Activated CD4-positive, alpha-beta T cell treated with anti-CD3 and anti-CD28 coated beads, Interleukin-2, amount 50 U/mL, for 4 hours (primary cell): ENCODE data around the gene GTF2IRD1.
"Not testable (repeated sequence)": the region's sequence is repeated elsewhere in the genome, so short reads cannot be mapped to it uniquely, and the experiment has no call there.

ENCODE experiments used
- DNase-seq, 2 experiments: peaks; one replicate each; pipeline ENCODE4 v3.0.0-alpha.2; 2020

GTF2IRD1 gene

GRCh38 chr7:74606909-74607510, 153.3 kb downstream of the GTF2IRD1 start:
- DNase-seq, result no peak

- DNase-seq, result no peak
Measured at GRCh38 chr7:74612015-74612829, 158.5 kb downstream of the GTF2IRD1 start.

- DNase-seq, result no peak
Measured at GRCh38 chr7:74615933-74616780, 162.5 kb downstream of the GTF2IRD1 start.

- no peak for DNase-seq
Measured at GRCh38 chr7:74617180-74617744, 163.6 kb downstream of the GTF2IRD1 start.

GRCh38 chr7:74619235-74619860, 165.6 kb downstream of the GTF2IRD1 start:
- no peak for DNase-seq

GRCh38 chr7:74622228-74622749, 168.6 kb downstream of the GTF2IRD1 start:
- DNase-seq, result no peak

GRCh38 chr7:74623135-74623534, 169.4 kb downstream of the GTF2IRD1 start:
- no peak for DNase-seq

- DNase-seq, result no peak
Measured at GRCh38 chr7:74625446-74625845, 171.7 kb downstream of the GTF2IRD1 start.

GRCh38 chr7:74627661-74628411, 174.1 kb downstream of the GTF2IRD1 start:
- DNase-seq, result no peak

GRCh38 chr7:74632505-74632904, 178.8 kb downstream of the GTF2IRD1 start:
- DNase-seq, result no peak

GRCh38 chr7:74633451-74633921, 179.8 kb downstream of the GTF2IRD1 start:
- no peak for DNase-seq

GRCh38 chr7:74637745-74638144, 184.0 kb downstream of the GTF2IRD1 start:
- no peak for DNase-seq

GRCh38 chr7:74650055-74650454, 196.3 kb downstream of the GTF2IRD1 start:
- peak; percentile 80 to 83 for DNase-seq

- not testable (repeated sequence) for DNase-seq
Measured at GRCh38 chr7:74650493-74651132, 196.9 kb downstream of the GTF2IRD1 start.

GRCh38 chr7:74651133-74651504, 197.4 kb downstream of the GTF2IRD1 start:
- DNase-seq, result not testable (repeated sequence)
